Adrenal gland (tissue), 12 donors: Measurements from ENCODE around the gene RPS2. TPM values are rescaled to one million over a fixed set of nuclear protein-coding genes. Genes with fewer than 3 reads are reported as not detected.
"Not testable (repeated sequence)": the region's sequence is repeated elsewhere in the genome, so short reads cannot be mapped to it uniquely, and the experiment has no call there.

Experiments used
- DNase-seq, 7 donors: peaks; one replicate each; pipeline ENCODE4 v3.0.0-alpha.2; 2019 to 2020
- H3K27ac ChIP-seq, 5 donors: fragments of 200-600 bp; sonication (generic) in 4 of 5; 1 replicate in 3 of 5; 2 replicates in 2 of 5; pipeline versions ENCODE4 v1.5.1 to v1.8.0; 2016 to 2020; ENCODE audit warnings: mild to moderate bottlenecking in 1 of 5
- H3K27me3 ChIP-seq: fragments of 200-600 bp; 2 replicates; pipeline ENCODE4 v1.8.0; 2021
- H3K36me3 ChIP-seq, 2 donors: fragments of 200-600 bp; replicated peaks in 1 of 2; 1 replicate in 1 of 2; 2 replicates in 1 of 2; pipeline versions ENCODE4 v1.5.1 to v1.8.0; 2018 to 2022
- H3K4me1 ChIP-seq, 2 donors: fragments of 200-600 bp; replicated peaks in 1 of 2; 1 replicate in 1 of 2; 2 replicates in 1 of 2; pipeline versions ENCODE4 v1.5.1 to v1.8.0; 2018 to 2021
- H3K4me3 ChIP-seq, 4 donors: fragments of 200-600 bp; sonication (generic) in 3 of 4; one replicate each; pipeline ENCODE4 v1.5.1; 2016 to 2018
- H3K9me3 ChIP-seq, 3 donors: fragments of 200-600 bp; sonication (generic) in 1 of 3; replicated peaks in 1 of 3; 1 replicate in 2 of 3; 2 replicates in 1 of 3; pipeline versions ENCODE4 v1.5.1 to v1.8.0; 2016 to 2021
- POLR2A ChIP-seq, 2 donors: fragments of 450-650 bp; IDR thresholded peaks; one replicate each; pipeline ENCODE4 v1.6.1; 2017; ENCODE audit warnings: antibody characterized with exemption in 2 of 2, mild to moderate bottlenecking in 2 of 2, moderate library complexity in 1 of 2
- WGBS, 4 donors: extraction: QIAGEN DNeasy Blood & Tissue Kit in 2 of 4; methylation state at CpG; one replicate each; pipeline versions ENCODE4 v1.1.5 to v1.1.7; 2013 to 2017; 5-methylcytosine and 5-hydroxymethylcytosine counted together
- intact Hi-C, 2 donors: fragments of 100-400 bp; cut with DNase I; formaldehyde crosslinking; loops; one replicate each; pipeline versions ENCODE4 v1.14.1 to v1.15.0; 2022 to 2023
- polyA plus RNA-seq, 3 donors: library from polyadenylated mRNA; stranded (reverse); fragments of 200-250 nt in 2 of 3; fragments of 350-450 nt in 1 of 3; fragmentation: Illumina TruSeq in 1 of 3; extraction: RNeasy Lipid Tissue Mini Kit (QIAGEN cat#74804) in 1 of 3; gene quantifications; one replicate each; pipeline ENCODE4 v1.2.3, GENCODE V29; 2013 to 2014
- total RNA-seq, 9 donors: library from RNA; depleted of rRNA in 4 of 9; stranded (reverse); fragments of >200 nt in 4 of 9; fragments of 120-200 nt in 1 of 9; fragmentation: NEBNext Ultra II Directional in 1 of 9; extraction: Animal tissue kit (Norgen Biotek cat#: 25700) in 1 of 9; gene quantifications; one replicate each; pipeline versions ENCODE4 v1.1.0 to v1.2.4, GENCODE V29; 2013 to 2023
- TF ChIP-seq, protein P1 (sequence below), 6 experiments: fragments of 450-650 bp in 4 of 6; fragments of 200-600 bp in 2 of 6; sonication (generic) in 1 of 6; IDR thresholded peaks; 1 replicate in 5 of 6; 2 replicates in 1 of 6; pipeline versions ENCODE4 v1.5.1 to v1.8.0; 2016 to 2021; ENCODE audit warnings: antibody characterized with exemption in 6 of 6, mild to moderate bottlenecking in 2 of 6, moderate library complexity in 1 of 6
- donor health status: healthy with polysubstance abuse.
- donor health status: Bipolar disorder and iron deficiency.
- donor health status: DM: yes; HTN: yes; CAD: no.
- donor health status: DM: no; HTN: no; CAD: no.
- donor health status: DM: no; HTN: no; CAD: no.
- donor health status: DM: yes; HTN: yes; CAD: no.

The RPS2 gene
- total and polyA plus RNA-seq, 12 donors: 1,045 to 4,016 (median 1,739) TPM

DNA sequence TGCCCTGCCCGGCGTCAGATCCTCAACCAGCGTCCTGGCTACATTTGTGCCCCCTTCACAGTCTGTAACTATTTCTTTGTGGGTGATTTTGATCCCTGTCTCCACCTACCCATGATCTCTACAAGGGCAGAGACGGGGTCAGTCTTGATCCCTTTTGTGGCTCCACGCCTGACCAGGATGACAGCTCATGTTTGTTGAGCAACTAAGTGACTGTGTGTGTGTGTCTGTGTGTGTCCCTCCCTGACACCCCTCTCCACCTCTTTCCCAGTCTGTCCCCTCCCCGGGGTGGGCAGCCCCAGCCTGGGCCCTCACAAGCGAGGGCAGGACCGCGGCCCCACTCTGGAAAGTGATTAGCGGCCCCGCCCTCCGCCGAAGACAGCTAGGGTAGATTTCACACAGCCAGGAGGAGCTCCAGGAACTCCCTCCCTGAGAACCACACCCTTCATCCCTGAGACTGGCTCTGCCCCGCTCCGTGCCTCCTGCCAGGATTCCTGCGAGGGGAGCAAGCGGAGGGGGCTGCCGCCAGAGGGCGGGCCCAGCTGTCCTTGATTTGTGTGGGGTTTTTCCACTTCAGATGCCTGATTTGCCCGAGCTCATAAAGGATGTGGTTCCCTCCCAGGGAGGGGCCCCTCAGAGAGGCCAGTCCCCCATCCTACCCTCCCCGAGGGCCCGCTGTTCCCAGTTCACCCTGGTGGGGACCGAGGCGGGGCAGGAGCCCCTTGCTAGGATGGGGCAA lies 41.2 kb downstream of the RPS2 start:
- Histone ChIP-seq H3K27me3 (peaks cover 43% of the 10 kb centered on the region), H3K27ac (no peak overlapping the region), H3K9me3 (no peaks in the 10 kb centered on the region), H3K4me3 (no peak overlapping the region), H3K4me1 (peaks cover 0 to 8% of the 10 kb centered on the region in 2 donors), H3K36me3 (no peaks in the 10 kb centered on the region)
- intact Hi-C loops: no loop called here
- 16 to 44% (median 26%) methylated on average over 12 to 24 of the region's 24 CpGs for WGBS, 4 donors
- TF ChIP-seq, protein P1, sequence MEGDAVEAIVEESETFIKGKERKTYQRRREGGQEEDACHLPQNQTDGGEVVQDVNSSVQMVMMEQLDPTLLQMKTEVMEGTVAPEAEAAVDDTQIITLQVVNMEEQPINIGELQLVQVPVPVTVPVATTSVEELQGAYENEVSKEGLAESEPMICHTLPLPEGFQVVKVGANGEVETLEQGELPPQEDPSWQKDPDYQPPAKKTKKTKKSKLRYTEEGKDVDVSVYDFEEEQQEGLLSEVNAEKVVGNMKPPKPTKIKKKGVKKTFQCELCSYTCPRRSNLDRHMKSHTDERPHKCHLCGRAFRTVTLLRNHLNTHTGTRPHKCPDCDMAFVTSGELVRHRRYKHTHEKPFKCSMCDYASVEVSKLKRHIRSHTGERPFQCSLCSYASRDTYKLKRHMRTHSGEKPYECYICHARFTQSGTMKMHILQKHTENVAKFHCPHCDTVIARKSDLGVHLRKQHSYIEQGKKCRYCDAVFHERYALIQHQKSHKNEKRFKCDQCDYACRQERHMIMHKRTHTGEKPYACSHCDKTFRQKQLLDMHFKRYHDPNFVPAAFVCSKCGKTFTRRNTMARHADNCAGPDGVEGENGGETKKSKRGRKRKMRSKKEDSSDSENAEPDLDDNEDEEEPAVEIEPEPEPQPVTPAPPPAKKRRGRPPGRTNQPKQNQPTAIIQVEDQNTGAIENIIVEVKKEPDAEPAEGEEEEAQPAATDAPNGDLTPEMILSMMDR (IDR thresholded peaks at IDR 0.05): peak in 2 of 6 experiments; percentile 13 to 18
- TF ChIP-seq POLR2A (IDR thresholded peaks at IDR 0.05): no peak
- DNase-seq: peak in 3 of 7 donors; percentile 32 to 54 (median 36)

DNA sequence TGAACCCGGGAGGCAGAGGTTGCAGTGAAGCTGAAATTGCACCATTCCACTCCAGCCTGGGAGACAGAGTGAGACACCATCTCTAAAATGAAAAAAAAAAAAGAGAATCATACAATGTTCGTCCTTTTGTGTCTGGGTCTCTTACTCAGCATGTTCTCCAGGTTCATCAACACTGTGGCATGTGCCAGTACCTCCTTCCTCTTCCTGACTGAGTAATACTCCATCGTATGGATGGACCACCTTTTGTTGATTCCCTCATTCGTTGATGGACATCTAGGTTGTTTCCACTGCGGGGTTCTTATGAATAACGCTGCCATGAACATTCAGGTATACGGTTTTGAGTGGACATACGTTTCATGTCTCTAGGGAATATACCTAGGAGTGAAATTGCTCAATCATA lies 42.3 kb downstream of the RPS2 start:
- H3K36me3 ChIP-seq: no peaks in the 10 kb centered on the region
- intact Hi-C loops: no loop called here
- no peak for DNase-seq
- no peaks in the 10 kb centered on the region for H3K9me3 ChIP-seq
- H3K4me3 ChIP-seq: no peak overlapping the region
- TF ChIP-seq, protein P1 (IDR thresholded peaks at IDR 0.05): no peak
- TF ChIP-seq POLR2A (IDR thresholded peaks at IDR 0.05): no peak
- H3K27me3 ChIP-seq: peaks cover 51% of the 10 kb centered on the region
- no peak overlapping the region for H3K27ac ChIP-seq
- 66 to 81% (median 76%) methylated on average over 8 of the region's 8 CpGs for WGBS, 4 donors
- H3K4me1 ChIP-seq: peaks cover 0 to 8% of the 10 kb centered on the region in 2 donors

DNA sequence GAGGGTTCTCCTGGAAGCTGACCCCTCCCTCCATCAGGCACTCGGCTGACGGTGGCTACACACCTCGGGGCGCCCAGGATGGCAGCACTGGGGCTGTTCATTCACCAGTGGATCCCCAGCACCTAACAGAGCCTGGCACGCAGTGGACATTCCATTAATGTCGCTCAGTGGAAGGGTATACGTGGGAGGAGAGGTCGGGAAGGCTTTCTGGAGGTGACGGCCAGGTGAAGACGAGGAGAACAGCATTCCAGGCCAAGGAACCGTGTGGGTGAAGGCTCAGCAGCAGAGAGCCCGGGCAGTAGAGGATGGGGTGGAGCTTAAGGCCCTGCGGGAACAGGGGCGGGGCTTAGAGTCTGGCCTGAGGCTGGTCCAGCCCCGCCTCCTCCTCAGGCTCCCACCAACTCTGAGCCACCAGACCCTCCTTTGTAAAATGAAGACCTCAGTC lies 43.9 kb downstream of the RPS2 start:
- Histone ChIP-seq H3K27ac (no peak overlapping the region), H3K27me3 (peaks cover 60% of the 10 kb centered on the region)
- intact Hi-C loops: no loop called here

DNA sequence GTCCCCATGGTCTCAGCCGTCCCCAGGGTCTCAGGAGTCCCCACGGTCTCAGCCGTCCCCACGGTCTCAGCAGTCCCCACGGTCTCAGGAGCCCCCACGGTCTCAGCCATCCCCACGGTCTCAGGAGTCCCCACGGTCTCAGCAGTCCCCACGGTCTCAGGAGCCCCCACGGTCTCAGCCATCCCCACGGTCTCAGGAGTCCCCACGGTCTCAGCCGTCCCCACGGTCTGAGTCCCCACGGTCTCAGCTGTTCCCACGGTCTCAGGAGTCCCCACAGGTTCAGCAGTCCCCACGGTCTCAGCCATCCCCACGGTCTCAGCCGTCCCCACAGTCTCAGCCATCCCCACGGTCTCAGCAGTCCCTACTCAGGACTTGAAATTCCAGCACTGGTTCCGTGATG lies 44.5 kb downstream of the RPS2 start:
- 51 to 70% (median 62%) methylated on average over 8 to 21 of the region's 21 CpGs for WGBS, 4 donors
- not testable (repeated sequence) for H3K4me3 ChIP-seq

More for the DNA sequence above, 43.9 kb downstream of the RPS2 start:
- WGBS, 4 donors: 9 to 29% (median 15%) methylated on average over 7 to 15 of the region's 15 CpGs
- no peak for TF ChIP-seq POLR2A (IDR thresholded peaks at IDR 0.05)
- TF ChIP-seq, protein P1 (IDR thresholded peaks at IDR 0.05): no peak
- Histone ChIP-seq H3K9me3 (no peaks in the 10 kb centered on the region), H3K4me3 (no peak overlapping the region), H3K4me1 (peaks cover 0 to 8% of the 10 kb centered on the region in 2 donors), H3K36me3 (no peaks in the 10 kb centered on the region)
- DNase-seq: peak in 2 of 7 donors; percentile 41

More for the DNA sequence above, 44.5 kb downstream of the RPS2 start:
- intact Hi-C loops, H3K27ac ChIP-seq, H3K36me3 ChIP-seq, H3K4me1 ChIP-seq, DNase-seq, H3K9me3 ChIP-seq: not testable (repeated sequence)
- peaks cover 63% of the 10 kb centered on the region for H3K27me3 ChIP-seq
